Caki2 (cell line): ENCODE data around the gene FAM193A. TPM values are rescaled to one million over a fixed set of nuclear protein-coding genes. Genes with fewer than 3 reads are reported as not detected.
"Not testable (repeated sequence)": the region's sequence is repeated elsewhere in the genome, so short reads cannot be mapped to it uniquely, and the experiment has no call there.

ENCODE experiments used
- DNase-seq: peaks from one replicate; pipeline ENCODE4 v3.0.0-alpha.2; 2015; ENCODE audit warnings: low read depth
- in situ Hi-C: cut with HindIII; loops from 2 replicates; pipeline ENCODE4 v1.10.0; 2016; ENCODE audit warnings: low sequenced_read_pairs, low pct_unique_long_range_greater_than_20kb, mixed read lengths
- total RNA-seq: library from RNA; depleted of rRNA; stranded (reverse); fragments of >200 nt; shearing (Covaris generic); gene quantifications from 2 replicates; pipeline ENCODE4 v1.2.3, GENCODE V29; 2014; ENCODE audit warnings: low replicate concordance

The FAM193A gene
- total RNA-seq, 1 experiment from 2014 or later = 5.0 TPM

DNA sequence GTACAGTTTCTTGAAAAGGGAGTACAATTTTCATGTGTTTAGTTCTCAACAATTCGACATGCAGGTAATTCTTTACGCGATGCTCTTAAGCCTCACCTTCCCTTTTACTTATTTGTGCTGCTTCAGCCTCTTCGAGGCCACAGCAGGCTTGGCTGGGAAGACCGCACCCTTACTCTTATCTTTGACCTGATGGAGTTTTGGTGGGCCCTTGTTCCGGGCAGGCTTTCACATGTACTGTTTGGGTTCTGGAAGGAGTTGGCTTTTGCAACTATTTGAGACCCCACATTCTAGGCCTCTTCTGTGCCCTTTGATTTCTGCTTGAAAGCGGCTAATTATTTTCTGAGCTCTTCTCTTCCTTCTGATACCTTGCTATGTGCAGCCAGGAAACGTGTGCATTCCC, 60.2 kb downstream of the FAM193A start:
- no peak for DNase-seq
- in situ Hi-C loops = no loop called here

DNA sequence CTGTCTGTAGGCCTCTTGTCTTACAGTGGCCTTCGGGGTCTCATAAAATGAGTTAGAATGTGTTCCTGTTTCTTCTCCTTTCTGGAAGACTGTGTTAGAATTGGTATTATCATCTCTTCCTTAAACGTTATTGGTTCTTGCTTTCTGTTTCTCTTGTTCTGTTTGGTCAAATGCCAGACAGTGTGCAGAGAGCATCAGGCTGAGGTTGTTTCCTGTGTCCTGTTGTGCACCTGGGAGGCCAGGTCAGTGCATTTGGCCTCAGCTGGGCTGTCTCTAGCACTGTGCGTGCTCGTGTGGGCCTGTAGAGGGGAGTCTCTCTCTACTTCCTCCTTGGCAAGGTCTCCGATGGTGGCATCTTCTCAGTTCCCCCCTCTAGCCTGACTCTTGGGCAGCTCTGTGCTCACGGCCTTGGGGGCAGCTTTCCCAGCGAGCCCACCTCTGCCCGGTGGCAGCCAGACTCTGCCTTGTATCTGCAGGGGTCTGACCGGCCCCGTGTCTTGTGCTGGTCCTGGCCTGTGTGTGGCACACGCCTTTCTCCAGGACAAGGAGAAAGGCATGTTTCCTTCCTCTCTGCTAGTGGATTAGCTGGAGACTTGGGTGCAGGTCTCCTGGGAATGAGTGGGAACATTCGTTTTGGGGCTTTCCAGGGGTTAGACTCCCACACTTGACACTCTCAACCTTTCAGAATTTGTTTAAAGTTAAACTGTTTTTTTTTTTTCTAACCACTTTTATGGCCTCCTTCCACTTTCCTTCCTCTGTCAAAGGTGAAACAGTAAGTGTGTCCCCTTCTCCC, 62.3 kb downstream of the FAM193A start:
- no peak for DNase-seq
- in situ Hi-C loops = no loop called here

DNA sequence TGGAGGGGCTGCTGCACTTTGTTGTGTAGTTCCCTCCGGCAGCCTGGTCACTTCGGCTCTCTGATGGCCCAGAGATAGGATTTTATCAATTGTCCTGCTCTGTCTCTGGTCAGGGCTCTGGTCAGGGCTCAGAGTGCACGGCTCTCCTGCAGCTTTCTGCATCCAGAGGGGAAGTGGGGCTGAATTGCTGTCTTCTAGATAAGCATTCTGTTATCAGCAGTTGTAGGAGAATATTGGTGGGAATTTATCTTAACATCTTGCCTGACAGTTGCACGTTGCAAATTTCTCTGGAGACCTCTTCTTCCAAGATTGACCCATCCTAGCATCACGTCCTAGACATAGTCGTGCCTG, 62.8 kb downstream of the FAM193A start:
- no peak for DNase-seq
- in situ Hi-C loops = no loop called here

DNA sequence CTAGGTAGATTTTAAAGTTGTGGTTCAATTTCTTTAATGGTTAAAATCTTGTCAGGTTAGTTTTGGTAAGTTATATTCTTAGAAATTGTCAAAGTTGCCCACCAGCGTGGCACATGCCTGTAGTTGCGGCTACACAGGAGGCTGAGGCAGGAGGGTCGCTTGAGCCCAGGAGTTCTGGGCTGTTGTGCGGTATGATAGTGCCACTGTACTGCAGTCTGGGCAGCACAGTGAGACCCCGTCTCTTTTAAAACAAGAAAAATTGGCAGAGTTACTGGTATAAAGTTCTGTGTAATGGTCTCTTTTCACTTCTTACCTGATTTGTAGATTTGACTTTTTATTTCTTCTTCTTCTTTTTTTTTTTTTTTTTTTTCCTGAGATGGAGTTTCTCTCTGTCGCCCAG, 64.4 kb downstream of the FAM193A start:
- DNase-seq = no peak
- in situ Hi-C loops = no loop called here

DNA sequence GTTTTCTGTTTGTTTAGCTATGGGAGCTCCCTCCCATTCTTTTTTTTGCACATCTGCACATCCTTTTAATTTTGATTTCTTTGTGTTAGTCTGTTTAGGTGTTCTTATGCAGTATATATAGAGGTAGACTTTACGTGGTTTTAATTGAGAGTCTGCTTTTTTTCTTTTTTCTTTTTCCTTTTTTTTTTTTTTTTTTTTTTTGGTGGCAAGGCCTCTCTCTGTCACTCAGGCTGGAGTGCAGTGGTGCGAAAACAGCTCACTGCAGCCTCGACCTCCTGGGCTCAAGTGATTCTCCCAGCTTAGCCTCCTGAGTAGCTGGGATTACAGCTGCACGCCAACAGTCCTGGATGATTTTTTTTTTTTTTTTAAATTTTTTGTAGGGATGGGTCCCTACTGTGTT, 68.2 kb downstream of the FAM193A start:
- no peak for DNase-seq
- in situ Hi-C loops = no loop called here

DNA sequence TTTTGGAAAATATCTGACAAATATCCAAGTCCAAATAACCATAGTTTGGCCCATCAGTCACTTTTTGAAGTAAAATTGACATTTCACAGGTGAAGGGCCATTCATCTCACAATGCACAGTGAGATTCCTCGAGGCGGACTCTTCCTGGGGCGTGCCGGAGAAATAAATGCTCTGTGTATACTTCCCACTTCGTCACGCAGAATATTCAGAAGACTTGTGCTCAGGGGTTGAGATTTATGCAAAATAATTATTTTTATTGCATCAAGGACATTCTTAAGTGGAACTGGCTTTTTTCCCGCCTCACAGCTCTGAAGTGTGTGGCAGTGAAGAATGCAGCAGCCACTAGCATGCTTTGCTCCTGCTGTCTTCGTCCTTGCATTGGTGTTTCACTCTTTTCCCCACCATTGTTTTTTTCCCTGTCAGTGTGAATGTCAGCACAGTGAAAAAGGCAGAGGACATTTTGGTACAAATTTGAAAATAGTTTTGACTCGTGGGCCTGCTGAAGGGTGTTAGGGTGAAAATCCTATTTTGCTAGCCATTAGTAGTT, 70.6 kb downstream of the FAM193A start:
- no peak for DNase-seq
- in situ Hi-C loops = no loop called here

- no peak for DNase-seq
- in situ Hi-C loops = no loop called here
Observed at GRCh38 chr4:2607822-2608221, 71.4 kb downstream of the FAM193A start.

GRCh38 chr4:2608291-2608690, 71.8 kb downstream of the FAM193A start:
- no peak for DNase-seq
- in situ Hi-C loops = no loop called here

DNA sequence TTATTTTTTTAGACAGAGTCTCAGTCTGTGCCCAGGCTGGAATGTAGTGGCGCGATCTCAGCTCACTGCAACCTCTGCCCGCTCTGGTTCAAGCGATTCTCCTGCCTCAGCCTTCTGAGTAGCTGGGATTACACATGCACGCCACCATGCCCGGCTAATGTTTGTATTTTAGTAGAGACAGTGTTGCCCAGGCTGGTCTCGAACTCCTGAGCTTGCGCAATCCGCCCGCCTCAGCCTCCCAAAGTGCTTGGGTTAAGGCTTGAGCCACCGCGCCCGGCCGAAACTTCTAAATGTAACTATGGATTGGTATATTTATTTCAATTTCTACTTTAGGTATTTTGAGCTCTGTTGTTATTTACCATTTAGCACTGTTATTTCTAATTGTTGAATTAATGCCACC, 79.4 kb downstream of the FAM193A start:
- no peak for DNase-seq
- in situ Hi-C loops = no loop called here

DNA sequence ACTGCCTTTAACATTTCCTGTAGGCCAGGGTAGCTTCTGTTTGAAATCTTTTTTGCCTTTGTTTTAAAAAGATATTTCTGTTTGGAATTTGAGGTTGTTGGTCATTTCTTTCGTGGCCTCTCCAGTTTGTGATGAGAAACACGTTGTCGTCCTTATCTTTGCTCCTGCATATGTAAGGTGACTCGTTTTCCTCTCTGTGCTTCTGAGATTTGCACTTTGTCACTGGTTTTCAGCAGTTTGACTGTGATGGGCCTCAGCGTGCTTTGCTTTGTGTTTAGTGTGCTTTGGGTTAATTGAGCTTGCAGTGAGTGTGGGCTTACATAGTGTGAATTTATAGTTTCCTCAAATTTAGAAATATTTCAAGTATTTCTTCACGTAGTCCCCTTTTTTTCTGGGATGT, 81.5 kb downstream of the FAM193A start:
- in situ Hi-C loops = no loop called here
- DNase-seq = no peak

DNA sequence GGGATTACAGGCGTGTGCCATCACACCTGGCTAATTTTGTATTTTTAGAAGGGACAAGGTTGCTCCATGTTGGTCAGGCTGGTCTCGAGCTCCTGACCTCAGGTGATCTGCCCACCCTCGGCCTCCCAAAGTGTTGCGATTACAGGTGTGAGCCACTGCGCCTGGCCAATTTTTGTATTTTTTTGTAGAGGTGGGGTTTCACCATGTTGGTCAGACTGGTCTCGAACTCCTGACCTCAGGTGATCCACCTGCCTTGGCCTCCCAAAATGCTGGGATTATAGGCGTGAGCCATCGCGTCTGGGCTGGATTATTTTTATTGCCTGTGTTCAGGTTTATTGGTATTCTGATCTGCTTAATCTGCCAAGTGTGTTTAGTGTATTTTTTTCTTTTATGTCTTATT, 82.3 kb downstream of the FAM193A start:
- DNase-seq, in situ Hi-C loops: not testable (repeated sequence)

GRCh38 chr4:2619459-2619858, 83.0 kb downstream of the FAM193A start:
- in situ Hi-C loops = no loop called here

DNA sequence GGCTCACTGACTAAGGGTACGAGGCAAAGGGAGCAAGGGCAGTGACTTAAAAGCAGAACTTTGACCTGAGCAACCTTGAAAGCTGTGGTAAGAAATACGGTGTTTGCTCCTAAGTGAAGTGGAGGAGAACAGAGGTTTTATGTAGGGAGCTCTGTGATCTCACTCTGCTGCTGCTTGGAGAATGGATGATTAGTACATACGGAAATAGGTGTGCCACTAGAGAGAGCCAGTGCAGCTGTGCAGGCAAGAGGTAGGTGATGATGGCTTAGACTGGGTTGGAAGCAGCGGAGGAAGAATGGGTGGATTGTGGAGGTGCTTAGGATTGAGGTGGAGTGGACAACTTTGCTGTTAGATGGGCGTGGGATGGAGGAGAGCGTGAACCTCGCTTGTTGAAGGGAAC, 85.0 kb downstream of the FAM193A start:
- DNase-seq = no peak
- in situ Hi-C loops = no loop called here

More at GRCh38 chr4:2619459-2619858, 83.0 kb downstream of the FAM193A start:
- DNase-seq = no peak

DNA sequence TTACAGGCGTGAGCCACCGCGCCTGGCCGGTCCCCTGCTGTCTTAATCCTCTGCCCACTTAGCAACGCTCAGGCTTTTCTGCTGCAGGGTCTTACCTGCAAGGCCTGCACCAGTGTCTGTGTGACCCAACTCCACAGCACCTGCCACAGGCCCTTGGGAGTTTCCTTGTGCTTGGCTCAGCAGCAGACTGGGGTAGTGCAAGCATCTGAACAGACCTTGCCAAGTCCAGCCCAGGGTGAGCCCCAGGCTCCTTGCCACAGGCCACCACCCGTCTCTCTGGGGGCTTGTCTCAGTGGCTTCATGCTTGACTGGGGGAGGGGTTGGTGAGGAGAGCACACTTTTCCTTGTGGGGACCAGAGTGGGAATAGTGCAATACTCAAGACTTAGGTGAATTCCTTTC, 87.0 kb downstream of the FAM193A start:
- no peak for DNase-seq
- in situ Hi-C loops = no loop called here

- no peak for DNase-seq
- in situ Hi-C loops = no loop called here
Observed at GRCh38 chr4:2624782-2625530, 88.5 kb downstream of the FAM193A start.

DNA sequence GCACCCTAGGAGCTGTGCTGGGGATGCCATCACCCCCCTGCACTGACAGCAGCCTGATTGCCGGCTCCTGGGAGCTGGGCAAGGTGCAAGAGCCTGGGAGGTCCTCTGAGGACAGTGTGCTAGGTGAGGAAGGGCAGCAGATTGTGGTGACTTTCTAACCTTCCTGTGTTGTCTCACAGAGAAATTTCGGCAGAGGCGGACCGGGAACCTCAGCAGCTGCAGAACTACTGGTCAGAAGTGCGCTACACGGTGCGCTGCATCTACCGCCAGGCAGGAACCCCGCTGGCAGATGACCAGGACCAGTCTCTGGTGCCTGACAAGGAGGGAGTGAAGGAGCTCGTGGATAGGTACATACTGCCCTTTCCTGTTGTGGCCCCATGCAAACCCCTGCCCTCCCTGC, 89.8 kb downstream of the FAM193A start:
- in situ Hi-C loops = no loop called here
- no peak for DNase-seq

DNA sequence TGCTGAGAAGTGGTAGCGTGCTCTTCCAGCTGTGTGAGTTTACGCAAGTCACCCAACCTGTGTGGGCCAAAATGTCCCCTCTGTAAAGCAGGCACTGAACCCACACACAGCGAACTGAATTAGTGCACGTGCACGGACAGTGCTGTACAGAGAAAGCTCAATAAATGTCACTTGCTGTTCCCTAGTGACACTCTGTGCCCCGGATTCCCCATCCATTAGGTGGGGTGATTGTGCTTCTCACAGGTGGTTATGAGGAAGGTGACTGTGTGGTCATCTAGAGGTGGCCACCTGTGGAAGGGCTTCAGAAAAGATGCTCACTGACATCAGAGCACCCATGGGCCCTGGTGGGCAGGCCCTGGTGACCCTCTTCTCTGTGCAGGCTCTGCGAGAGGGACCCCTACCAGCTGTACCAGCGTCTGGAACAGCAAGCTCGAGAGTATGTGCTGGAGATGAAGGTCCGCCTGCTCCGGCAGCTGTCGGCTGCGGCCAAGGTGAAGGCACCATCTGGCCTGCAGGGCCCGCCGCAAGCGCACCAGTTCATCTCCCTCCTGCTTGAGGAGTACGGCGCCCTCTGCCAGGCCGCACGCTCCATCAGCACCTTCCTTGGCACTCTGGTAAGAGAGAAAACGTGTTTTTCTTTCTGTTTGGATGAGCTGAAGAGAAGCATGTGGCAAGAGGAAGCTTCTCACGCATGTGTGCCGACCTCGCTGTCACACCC, 94.3 kb downstream of the FAM193A start:
- DNase-seq = no peak
- in situ Hi-C loops = no loop called here

DNA sequence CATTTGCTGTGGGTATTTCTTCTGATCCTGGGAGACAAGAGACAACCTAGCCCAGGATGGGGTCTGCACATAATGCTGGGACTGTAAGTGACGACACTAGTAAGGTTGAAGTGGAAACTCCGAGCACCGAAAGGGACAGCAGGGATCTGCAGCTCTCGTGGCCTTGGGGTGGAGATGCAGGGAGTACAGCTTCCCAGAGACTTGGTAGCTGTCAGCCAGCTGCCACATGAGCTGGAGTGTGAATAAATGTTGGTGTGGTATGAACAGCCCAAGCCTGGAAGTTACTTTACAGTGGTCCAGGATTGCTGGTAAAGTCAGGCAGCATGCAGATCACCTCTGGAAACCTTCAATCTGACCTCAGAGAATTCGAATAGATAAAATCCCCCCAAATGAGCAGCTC, 97.6 kb downstream of the FAM193A start:
- in situ Hi-C loops = no loop called here
- DNase-seq = no peak

DNA sequence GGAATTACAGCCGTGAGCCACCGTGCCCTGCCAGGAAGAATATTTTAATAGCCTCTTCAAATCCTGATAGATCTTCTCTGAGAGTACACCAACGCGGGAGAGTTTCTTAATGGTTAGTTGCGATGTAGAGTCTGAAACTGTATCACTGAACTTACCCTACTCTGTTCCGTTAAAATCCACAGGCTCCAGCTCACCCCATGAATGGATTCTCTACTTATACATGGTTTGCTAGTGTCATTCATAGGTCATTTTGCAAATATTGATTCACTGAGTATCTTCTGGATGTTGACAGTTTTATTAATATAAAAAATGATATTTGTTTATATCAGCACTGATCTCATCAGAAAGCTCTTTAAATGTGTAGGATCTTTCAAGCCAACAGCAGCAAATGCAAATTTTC, 99.9 kb downstream of the FAM193A start:
- in situ Hi-C loops = no loop called here
- no peak for DNase-seq
